ENCODE data around the gene UBE2C.

- TF ChIP-seq CTCF (IDR thresholded peaks at IDR 0.05; ENCODE audit: low read length) (no peak), EZH2 (optimal IDR thresholded peaks at IDR 0.05; ENCODE audit: low read depth, low read length) (no peak)
These were observed 37.8 kb downstream of the UBE2C start for GRCh38 chr20:45850238-45850637.

Measured in MM.1S (cell line).